ENCODE data around the gene TMPRSS11B.
A peak's percentile ranks its signal among the peaks of the same experiment; 100 is the strongest.

Gene TMPRSS11B

DNA sequence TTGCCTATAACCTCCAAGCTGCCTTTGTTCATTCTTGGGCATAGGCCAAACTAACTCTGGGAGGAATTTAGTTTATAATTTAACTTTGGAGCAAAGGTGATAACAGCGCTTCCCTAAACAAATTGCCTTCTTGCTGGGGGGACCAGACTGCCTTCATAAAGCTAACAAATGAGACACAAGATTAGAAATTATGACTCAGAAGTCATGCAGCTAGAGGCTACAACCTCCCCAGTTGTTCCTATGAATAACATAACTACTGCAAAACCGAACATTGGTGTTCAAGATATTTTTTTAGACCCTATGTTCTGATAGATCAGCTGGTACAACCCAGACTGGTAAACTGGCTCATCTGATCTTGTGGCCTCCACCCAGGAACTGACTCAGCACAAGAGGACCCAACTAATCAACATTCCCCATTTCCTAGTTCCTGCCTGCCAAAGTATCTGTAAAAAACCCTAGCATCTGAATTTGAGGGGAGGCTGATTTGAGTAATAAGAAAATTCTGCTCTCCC, 22.0 kb upstream of the TMPRSS11B start:
- no peak overlapping the region for H2BK5ac ChIP-seq (ENCODE audit: low read depth, low read length, poor library complexity, severe bottlenecking)

GRCh38 chr4:68264875-68265565, 19.5 kb upstream of the TMPRSS11B start:
- peaks cover 5% of the 10 kb centered on the region for H3K4me1 ChIP-seq (ENCODE audit: control insufficient read depth, insufficient read depth, low read depth, low read length)
- H2BK5ac ChIP-seq (ENCODE audit: low read depth, low read length, poor library complexity, severe bottlenecking): no peak overlapping the region
- no peak overlapping the region for H4K8ac ChIP-seq (ENCODE audit: low read length)
- H3K18ac ChIP-seq (ENCODE audit: low read depth in 1 of 2, low read length in 2 of 2): no peak overlapping the region
- no peak for DNase-seq
- H3K4ac ChIP-seq (ENCODE audit: low read depth in 1 of 2, low read length in 2 of 2): no peak overlapping the region
- no peaks in the 10 kb centered on the region for H3K27me3 ChIP-seq (ENCODE audit: control insufficient read depth in 1 of 2, insufficient read depth in 1 of 2, low read length in 2 of 2)
- H2BK15ac ChIP-seq (ENCODE audit: low read depth, poor library complexity, severe bottlenecking): no peak overlapping the region
- no peak overlapping the region for H2BK120ac ChIP-seq (ENCODE audit: low read depth, low read length)
- H3K4me3 ChIP-seq (ENCODE audit: insufficient read depth in 1 of 2, low read depth in 1 of 2, low read length in 2 of 2): no peak overlapping the region
- no peaks in the 10 kb centered on the region for H3K36me3 ChIP-seq (ENCODE audit: control insufficient read depth in 1 of 2, insufficient read depth in 2 of 2, low read depth in 1 of 2, low read length in 2 of 2)
- H3K14ac ChIP-seq (ENCODE audit: low read length in 2 of 2): no peak overlapping the region
- no peak overlapping the region for H3K4me2 ChIP-seq (ENCODE audit: low read length, poor library complexity, severe bottlenecking)
- H2AFZ ChIP-seq (ENCODE audit: low read depth, low read length): no peak overlapping the region
- no peak overlapping the region for H2BK12ac ChIP-seq (ENCODE audit: low read length in 2 of 2)
- no peak overlapping the region for H3K27ac ChIP-seq (ENCODE audit: low read length, poor library complexity, severe bottlenecking)
- H3K9me3 ChIP-seq (ENCODE audit: control insufficient read depth, low read length): no peaks in the 10 kb centered on the region
- no peak overlapping the region for H3K9ac ChIP-seq (ENCODE audit: low read length)
- no peak overlapping the region for H3K23ac ChIP-seq (ENCODE audit: low read length in 2 of 2)
- 65% methylated on average over 3 of the region's 3 CpGs for WGBS
- no peak overlapping the region for H2AK5ac ChIP-seq (ENCODE audit: low read length, severe bottlenecking)
- no peak overlapping the region for H4K91ac ChIP-seq (ENCODE audit: low read length)
- no peaks in the 10 kb centered on the region for H3K79me1 ChIP-seq (replicated peaks; ENCODE audit: low read length, poor library complexity, severe bottlenecking)

More for the DNA sequence above, 22.0 kb upstream of the TMPRSS11B start:
- Histone ChIP-seq H3K27ac (ENCODE audit: low read length, poor library complexity, severe bottlenecking) (peak overlapping the region; percentile 99), H3K23ac (ENCODE audit: low read length in 2 of 2) (no peak overlapping the region), H3K79me1 (replicated peaks; ENCODE audit: low read length, poor library complexity, severe bottlenecking) (no peaks in the 10 kb centered on the region), H3K9me3 (ENCODE audit: control insufficient read depth, low read length) (no peaks in the 10 kb centered on the region), H3K27me3 (ENCODE audit: control insufficient read depth in 1 of 2, insufficient read depth in 1 of 2, low read length in 2 of 2) (no peaks in the 10 kb centered on the region), H4K8ac (ENCODE audit: low read length) (no peak overlapping the region), H2BK120ac (ENCODE audit: low read depth, low read length) (peak overlapping the region; percentile 34), H3K4me1 (ENCODE audit: control insufficient read depth, insufficient read depth, low read depth, low read length) (peaks cover 5% of the 10 kb centered on the region), H3K4me3 (ENCODE audit: insufficient read depth in 1 of 2, low read depth in 1 of 2, low read length in 2 of 2) (no peak overlapping the region), H2AFZ (ENCODE audit: low read depth, low read length) (no peak overlapping the region), H3K9ac (ENCODE audit: low read length) (no peak overlapping the region), H2BK15ac (ENCODE audit: low read depth, poor library complexity, severe bottlenecking) (no peak overlapping the region), H2AK5ac (ENCODE audit: low read length, severe bottlenecking) (no peak overlapping the region), H3K4ac (ENCODE audit: low read depth in 1 of 2, low read length in 2 of 2) (no peak overlapping the region), H3K4me2 (ENCODE audit: low read length, poor library complexity, severe bottlenecking) (no peak overlapping the region), H3K18ac (ENCODE audit: low read depth in 1 of 2, low read length in 2 of 2) (no peak overlapping the region), H4K91ac (ENCODE audit: low read length) (no peak overlapping the region), H3K36me3 (ENCODE audit: control insufficient read depth in 1 of 2, insufficient read depth in 2 of 2, low read depth in 1 of 2, low read length in 2 of 2) (no peaks in the 10 kb centered on the region), H2BK12ac (ENCODE audit: low read length in 2 of 2) (no peak overlapping the region), H3K14ac (ENCODE audit: low read length in 2 of 2) (no peak overlapping the region)
- peak; percentile 66 for DNase-seq
- WGBS: 35% methylated on average over 2 of the region's 2 CpGs

- H4K91ac ChIP-seq (ENCODE audit: low read length): no peak overlapping the region
- no peak overlapping the region for H3K14ac ChIP-seq (ENCODE audit: low read length in 2 of 2)
- H3K4me2 ChIP-seq (ENCODE audit: low read length, poor library complexity, severe bottlenecking): no peak overlapping the region
- no peak overlapping the region for H2AFZ ChIP-seq (ENCODE audit: low read depth, low read length)
- H3K23ac ChIP-seq (ENCODE audit: low read length in 2 of 2): no peak overlapping the region
- H2BK15ac ChIP-seq (ENCODE audit: low read depth, poor library complexity, severe bottlenecking): no peak overlapping the region
- no peak overlapping the region for H3K18ac ChIP-seq (ENCODE audit: low read depth in 1 of 2, low read length in 2 of 2)
- no peaks in the 10 kb centered on the region for H3K79me1 ChIP-seq (replicated peaks; ENCODE audit: low read length, poor library complexity, severe bottlenecking)
- no peaks in the 10 kb centered on the region for H3K36me3 ChIP-seq (ENCODE audit: control insufficient read depth in 1 of 2, insufficient read depth in 2 of 2, low read depth in 1 of 2, low read length in 2 of 2)
- WGBS: no CpG with 5 or more reads among the region's 1 CpG
- no peaks in the 10 kb centered on the region for H3K27me3 ChIP-seq (ENCODE audit: control insufficient read depth in 1 of 2, insufficient read depth in 1 of 2, low read length in 2 of 2)
- H2BK5ac ChIP-seq (ENCODE audit: low read depth, low read length, poor library complexity, severe bottlenecking): no peak overlapping the region
- no peak overlapping the region for H2BK12ac ChIP-seq (ENCODE audit: low read length in 2 of 2)
- no peaks in the 10 kb centered on the region for H3K9me3 ChIP-seq (ENCODE audit: control insufficient read depth, low read length)
- H3K4me1 ChIP-seq (ENCODE audit: control insufficient read depth, insufficient read depth, low read depth, low read length): no peaks in the 10 kb centered on the region
- H3K9ac ChIP-seq (ENCODE audit: low read length): no peak overlapping the region
- H3K4me3 ChIP-seq (ENCODE audit: insufficient read depth in 1 of 2, low read depth in 1 of 2, low read length in 2 of 2): no peak overlapping the region
- no peak overlapping the region for H4K8ac ChIP-seq (ENCODE audit: low read length)
- H2AK5ac ChIP-seq (ENCODE audit: low read length, severe bottlenecking): no peak overlapping the region
- no peak overlapping the region for H3K27ac ChIP-seq (ENCODE audit: low read length, poor library complexity, severe bottlenecking)
- no peak for DNase-seq
- no peak overlapping the region for H3K4ac ChIP-seq (ENCODE audit: low read depth in 1 of 2, low read length in 2 of 2)
- no peak overlapping the region for H2BK120ac ChIP-seq (ENCODE audit: low read depth, low read length)
Measured at GRCh38 chr4:68259191-68259590, 13.7 kb upstream of the TMPRSS11B start.

DNA sequence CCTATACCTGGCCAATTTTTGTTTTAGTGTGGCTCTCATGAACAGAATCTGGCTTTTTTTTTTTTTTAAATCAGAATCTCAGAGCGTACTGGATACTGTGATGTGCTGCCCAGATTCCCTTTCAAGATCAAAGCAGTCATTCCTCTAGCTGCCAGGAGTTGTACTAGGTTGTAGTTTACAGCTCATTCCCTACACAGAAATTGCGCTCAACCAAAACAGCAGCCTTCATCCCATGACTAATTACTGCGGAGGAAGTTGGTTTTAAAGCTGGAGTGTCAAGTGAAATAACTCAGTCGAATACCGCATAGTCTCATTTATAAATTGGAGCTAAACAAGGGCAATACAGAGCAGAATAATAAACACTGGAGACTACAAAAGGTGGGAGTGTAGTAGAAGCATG, 12.2 kb upstream of the TMPRSS11B start:
- no peak overlapping the region for H3K27ac ChIP-seq (ENCODE audit: low read length, poor library complexity, severe bottlenecking)
- H3K9ac ChIP-seq (ENCODE audit: low read length): no peak overlapping the region
- 77% methylated on average over 3 of the region's 5 CpGs for WGBS
- no peaks in the 10 kb centered on the region for H3K36me3 ChIP-seq (ENCODE audit: control insufficient read depth in 1 of 2, insufficient read depth in 2 of 2, low read depth in 1 of 2, low read length in 2 of 2)
- H3K14ac ChIP-seq (ENCODE audit: low read length in 2 of 2): no peak overlapping the region
- no peak overlapping the region for H4K8ac ChIP-seq (ENCODE audit: low read length)
- no peak overlapping the region for H2AFZ ChIP-seq (ENCODE audit: low read depth, low read length)
- no peak overlapping the region for H3K4ac ChIP-seq (ENCODE audit: low read depth in 1 of 2, low read length in 2 of 2)
- no peak overlapping the region for H3K4me2 ChIP-seq (ENCODE audit: low read length, poor library complexity, severe bottlenecking)
- no peak for DNase-seq
- no peaks in the 10 kb centered on the region for H3K27me3 ChIP-seq (ENCODE audit: control insufficient read depth in 1 of 2, insufficient read depth in 1 of 2, low read length in 2 of 2)
- H2BK120ac ChIP-seq (ENCODE audit: low read depth, low read length): no peak overlapping the region
- no peak overlapping the region for H2BK12ac ChIP-seq (ENCODE audit: low read length in 2 of 2)
- no peak overlapping the region for H3K23ac ChIP-seq (ENCODE audit: low read length in 2 of 2)
- H3K18ac ChIP-seq (ENCODE audit: low read depth in 1 of 2, low read length in 2 of 2): no peak overlapping the region
- H2BK15ac ChIP-seq (ENCODE audit: low read depth, poor library complexity, severe bottlenecking): no peak overlapping the region
- no peak overlapping the region for H2AK5ac ChIP-seq (ENCODE audit: low read length, severe bottlenecking)
- no peaks in the 10 kb centered on the region for H3K4me1 ChIP-seq (ENCODE audit: control insufficient read depth, insufficient read depth, low read depth, low read length)
- no peak overlapping the region for H4K91ac ChIP-seq (ENCODE audit: low read length)
- H2BK5ac ChIP-seq (ENCODE audit: low read depth, low read length, poor library complexity, severe bottlenecking): no peak overlapping the region
- no peaks in the 10 kb centered on the region for H3K9me3 ChIP-seq (ENCODE audit: control insufficient read depth, low read length)
- H3K4me3 ChIP-seq (ENCODE audit: insufficient read depth in 1 of 2, low read depth in 1 of 2, low read length in 2 of 2): no peak overlapping the region
- H3K79me1 ChIP-seq (replicated peaks; ENCODE audit: low read length, poor library complexity, severe bottlenecking): no peaks in the 10 kb centered on the region

All from mesenchymal stem cell (in vitro differentiated cells and primary cell).